PC-3 (cell line): ENCODE measurements around the gene PANK4. TPM values are rescaled to one million over a fixed set of nuclear protein-coding genes. Genes with fewer than 3 reads are reported as not detected.
"Not testable (repeated sequence)": the region's sequence is repeated elsewhere in the genome, so short reads cannot be mapped to it uniquely, and the experiment has no call there.

Source experiments
- ATAC-seq: fragments of 200-7000 bp; cut with Tn5 transposase; 2 replicates; pipeline ENCODE4 v1.9.1; 2020; ENCODE audit warnings: mild to moderate bottlenecking, moderate library complexity
- BruUV-seq: library from RNA; stranded (reverse); fragments of 400-500 nt; replicated peaks from 2 replicates; lab custom pipeline; 2021; lab: Mats Ljungman, UMichigan
- CTCF ChIA-PET: fragments of 300-600 bp; sonication (Branson Sonifier 250); formaldehyde crosslinking; loops from one replicate; lab custom pipeline; 2022; ENCODE audit warnings: antibody characterized with exemption; lab: Charles Lee
- POLR2A ChIA-PET: fragments of 300-600 bp; sonication (Branson Sonifier 250); formaldehyde crosslinking; loops from one replicate; lab custom pipeline; 2022; ENCODE audit warnings: antibody characterized with exemption; ENCODE audit not compliant: unreplicated experiment; lab: Charles Lee
- DNase-seq: peaks from one replicate; pipeline ENCODE4 v3.0.0-alpha.2; 2015
- H2AFZ ChIP-seq: fragments of 300-600 bp; sonication (generic); 2 replicates; pipeline ENCODE4 v1.6.0; 2016; ENCODE audit warnings: antibody characterized with exemption, low read length
- H3F3A ChIP-seq: fragments of 300-600 bp; sonication (generic); one replicate; pipeline ENCODE4 v1.6.0; 2017; ENCODE audit warnings: antibody characterized with exemption, low read length, control low read depth, mild to moderate bottlenecking; ENCODE audit not compliant: unreplicated experiment
- H3K27ac ChIP-seq: fragments of 300-600 bp; sonication (generic); 2 replicates; pipeline ENCODE4 v1.5.1; 2016; ENCODE audit warnings: mild to moderate bottlenecking, low read length
- H3K27me3 ChIP-seq: fragments of 300-600 bp; sonication (generic); 2 replicates; pipeline ENCODE4 v1.6.1; 2016; ENCODE audit warnings: low read length, mixed read lengths
- H3K36me3 ChIP-seq: fragments of 300-600 bp; sonication (generic); 2 replicates; pipeline ENCODE4 v1.6.1; 2016; ENCODE audit warnings: low read depth, mixed run types, low read length, mixed read lengths
- H3K4me1 ChIP-seq: fragments of 300-600 bp; sonication (generic); 2 replicates; pipeline ENCODE4 v1.5.1; 2016; ENCODE audit warnings: low read length; ENCODE audit not compliant: insufficient read depth
- H3K4me2 ChIP-seq: fragments of 300-600 bp; sonication (generic); 2 replicates; pipeline ENCODE4 v1.6.0; 2016; ENCODE audit warnings: low read length
- H3K4me3 ChIP-seq: fragments of 300-600 bp; sonication (generic); 2 replicates; pipeline ENCODE4 v1.5.1; 2016; ENCODE audit warnings: mild to moderate bottlenecking, low read length, mixed read lengths
- H3K79me2 ChIP-seq: fragments of 300-600 bp; sonication (generic); 2 replicates; pipeline ENCODE4 v1.6.1; 2017; ENCODE audit warnings: low read length, mixed read lengths
- H3K9ac ChIP-seq: fragments of 300-600 bp; sonication (generic); 2 replicates; pipeline ENCODE4 v1.6.0; 2016; ENCODE audit warnings: mild to moderate bottlenecking, low read length
- H3K9me2 ChIP-seq: fragments of 300-600 bp; sonication (generic); replicated peaks from 2 replicates; pipeline ENCODE4 v1.6.1; 2016; ENCODE audit warnings: mixed run types, low read length, mixed read lengths
- H3K9me3 ChIP-seq: fragments of 300-600 bp; sonication (generic); 2 replicates; pipeline ENCODE4 v1.6.1; 2016; ENCODE audit warnings: low read length, mixed read lengths
- H4K20me1 ChIP-seq: fragments of 300-600 bp; sonication (generic); 2 replicates; pipeline ENCODE4 v1.6.1; 2016; ENCODE audit warnings: low read length, mixed read lengths
- EZH2 ChIP-seq: fragments of 300-600 bp; sonication (generic); IDR thresholded peaks from one replicate; pipeline ENCODE4 v1.6.1; 2017; ENCODE audit warnings: antibody characterized with exemption, mild to moderate bottlenecking, low read length; ENCODE audit not compliant: unreplicated experiment
- EZH2phosphoT487 ChIP-seq: fragments of 300-600 bp; sonication (generic); IDR thresholded peaks from 2 replicates; pipeline ENCODE4 v1.6.1; 2018; ENCODE audit warnings: mild to moderate bottlenecking, antibody characterized with exemption, low read length, borderline replicate concordance
- intact Hi-C: fragments of 100-400 bp; cut with micrococcal nuclease; formaldehyde crosslinking; loops from 2 replicates; pipeline ENCODE4 v1.9.0; 2023
- total RNA-seq: library from RNA; depleted of rRNA; stranded (reverse); fragments of >200 nt; gene quantifications from 2 replicates; pipeline ENCODE4 v1.2.3, GENCODE V29; 2014
- TF ChIP-seq, protein P1 (sequence below): fragments of 300-600 bp; sonication (generic); conservative IDR thresholded peaks from 2 replicates; pipeline ENCODE4 v1.5.1; 2017; ENCODE audit warnings: antibody characterized with exemption, low read depth, mild to moderate bottlenecking, low read length

PANK4 gene
- total RNA-seq, 1 experiment from 2014 or later: 69.4 TPM

DNA sequence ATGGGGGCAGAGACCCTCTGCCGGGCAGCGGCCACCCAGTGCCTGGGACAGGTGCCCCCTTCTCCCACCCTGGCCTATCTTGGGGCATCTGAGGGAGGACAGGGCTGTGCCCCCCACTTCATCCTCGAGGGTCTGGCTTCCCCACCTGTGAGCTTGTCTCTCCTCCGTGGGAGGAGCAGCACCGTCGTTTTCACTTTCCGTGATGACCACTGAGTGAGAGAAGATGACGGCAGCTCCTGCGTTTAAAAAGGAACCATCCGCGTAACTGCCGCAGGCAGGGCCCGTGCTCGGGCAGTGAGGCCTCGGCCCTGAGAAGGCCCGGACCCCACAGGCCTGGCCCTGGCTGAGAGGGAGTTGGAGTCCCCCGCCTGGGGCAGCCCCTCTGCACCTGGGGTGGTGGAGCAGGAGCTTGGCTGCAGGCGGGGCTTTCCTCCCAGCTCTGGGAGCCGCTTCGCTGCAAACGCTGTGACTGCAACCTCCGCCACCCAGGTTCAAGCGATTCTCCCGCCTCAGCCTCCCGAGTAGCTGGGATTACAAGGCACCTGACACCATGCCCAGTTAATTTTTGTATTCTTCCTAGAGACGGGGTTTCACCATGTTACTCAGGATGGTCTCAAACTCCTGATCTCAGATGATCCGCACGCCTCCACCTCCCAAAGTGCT, 23.1 kb upstream of the PANK4 start:
- H3K36me3 ChIP-seq, H2AFZ ChIP-seq, H3K9ac ChIP-seq, H3K9me2 ChIP-seq, POLR2A ChIA-PET, CTCF ChIA-PET, H4K20me1 ChIP-seq, H3K27ac ChIP-seq, ATAC-seq, H3K4me2 ChIP-seq, H3K79me2 ChIP-seq, H3K27me3 ChIP-seq, H3K4me3 ChIP-seq, H3K9me3 ChIP-seq, DNase-seq, H3F3A ChIP-seq, BruUV-seq: not testable (repeated sequence)
- H3K4me1 ChIP-seq: peaks cover 22% of the 10 kb centered on the region
- intact Hi-C loops: loop anchor here (5.0 kb wide), 2 partner anchors 38 to 357 kb away; partner anchors contain the start of genes FAAP20 and PRXL2B

DNA sequence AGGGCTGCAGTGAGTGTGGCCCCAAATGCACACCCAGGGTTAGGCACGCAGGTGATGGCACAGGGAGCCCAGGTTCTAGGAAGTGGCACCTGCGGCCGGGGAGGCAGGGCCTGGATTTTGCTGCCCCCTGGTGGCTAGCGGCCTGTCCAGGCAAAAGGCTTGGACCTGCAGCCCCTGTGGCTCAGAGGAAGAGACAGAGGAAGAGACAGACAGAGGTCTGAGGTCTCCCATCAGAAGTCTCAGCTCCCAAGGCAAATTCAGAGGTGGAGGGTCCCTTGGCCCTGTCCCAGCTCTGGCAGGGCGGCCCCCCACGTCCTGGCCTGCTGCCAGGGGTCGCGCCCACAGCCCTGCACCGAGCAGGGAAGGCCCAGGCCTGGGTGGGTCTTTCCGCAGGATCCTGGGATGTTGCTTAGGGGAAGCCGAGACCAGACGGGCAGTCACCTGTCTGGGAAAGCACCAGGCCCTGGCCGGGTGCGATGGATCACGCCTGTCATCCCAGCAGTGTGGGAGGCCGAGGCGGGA, 21.7 kb upstream of the PANK4 start:
- POLR2A ChIA-PET: interaction anchor here (0.6 kb wide), 1 partner anchor 92 kb away, joined by 7 read pairs; no protein-coding TSS in a partner anchor
- Histone ChIP-seq H3K9me3 (no peaks in the 10 kb centered on the region), H3K9ac (no peak overlapping the region), H3K4me3 (peak overlapping the region; percentile 69), H3K27ac (no peak overlapping the region), H3K4me1 (peaks cover 22% of the 10 kb centered on the region), H4K20me1 (no peaks in the 10 kb centered on the region), H3K9me2 (no peaks in the 10 kb centered on the region), H3K36me3 (no peaks in the 10 kb centered on the region), H3K27me3 (no peaks in the 10 kb centered on the region), H3F3A (no peaks in the 10 kb centered on the region), H3K79me2 (no peaks in the 10 kb centered on the region), H2AFZ (0 out of 2 replicates have a peak overlapping the region, but pooled peaks have one; percentile 61), H3K4me2 (peak overlapping the region; percentile 90)
- DNase-seq (peak; percentile 92), ATAC-seq (peak; percentile 41)
- BruUV-seq: no TSS peak
- intact Hi-C loops: loop anchor here (5.0 kb wide), 2 partner anchors 39 to 356 kb away; partner anchors contain the start of genes FAAP20 and PRXL2B
- CTCF ChIA-PET: interaction anchor here (1.1 to 2.3 kb wide), 3 partner anchors 23 to 133 kb away, joined by 4 to 15 read pairs (median 4); partner anchors contain the start of gene PANK4
- TF ChIP-seq, protein P1, sequence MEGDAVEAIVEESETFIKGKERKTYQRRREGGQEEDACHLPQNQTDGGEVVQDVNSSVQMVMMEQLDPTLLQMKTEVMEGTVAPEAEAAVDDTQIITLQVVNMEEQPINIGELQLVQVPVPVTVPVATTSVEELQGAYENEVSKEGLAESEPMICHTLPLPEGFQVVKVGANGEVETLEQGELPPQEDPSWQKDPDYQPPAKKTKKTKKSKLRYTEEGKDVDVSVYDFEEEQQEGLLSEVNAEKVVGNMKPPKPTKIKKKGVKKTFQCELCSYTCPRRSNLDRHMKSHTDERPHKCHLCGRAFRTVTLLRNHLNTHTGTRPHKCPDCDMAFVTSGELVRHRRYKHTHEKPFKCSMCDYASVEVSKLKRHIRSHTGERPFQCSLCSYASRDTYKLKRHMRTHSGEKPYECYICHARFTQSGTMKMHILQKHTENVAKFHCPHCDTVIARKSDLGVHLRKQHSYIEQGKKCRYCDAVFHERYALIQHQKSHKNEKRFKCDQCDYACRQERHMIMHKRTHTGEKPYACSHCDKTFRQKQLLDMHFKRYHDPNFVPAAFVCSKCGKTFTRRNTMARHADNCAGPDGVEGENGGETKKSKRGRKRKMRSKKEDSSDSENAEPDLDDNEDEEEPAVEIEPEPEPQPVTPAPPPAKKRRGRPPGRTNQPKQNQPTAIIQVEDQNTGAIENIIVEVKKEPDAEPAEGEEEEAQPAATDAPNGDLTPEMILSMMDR: peak; percentile 98
- TF ChIP-seq EZH2: no peak
- no peak for TF ChIP-seq EZH2phosphoT487

DNA sequence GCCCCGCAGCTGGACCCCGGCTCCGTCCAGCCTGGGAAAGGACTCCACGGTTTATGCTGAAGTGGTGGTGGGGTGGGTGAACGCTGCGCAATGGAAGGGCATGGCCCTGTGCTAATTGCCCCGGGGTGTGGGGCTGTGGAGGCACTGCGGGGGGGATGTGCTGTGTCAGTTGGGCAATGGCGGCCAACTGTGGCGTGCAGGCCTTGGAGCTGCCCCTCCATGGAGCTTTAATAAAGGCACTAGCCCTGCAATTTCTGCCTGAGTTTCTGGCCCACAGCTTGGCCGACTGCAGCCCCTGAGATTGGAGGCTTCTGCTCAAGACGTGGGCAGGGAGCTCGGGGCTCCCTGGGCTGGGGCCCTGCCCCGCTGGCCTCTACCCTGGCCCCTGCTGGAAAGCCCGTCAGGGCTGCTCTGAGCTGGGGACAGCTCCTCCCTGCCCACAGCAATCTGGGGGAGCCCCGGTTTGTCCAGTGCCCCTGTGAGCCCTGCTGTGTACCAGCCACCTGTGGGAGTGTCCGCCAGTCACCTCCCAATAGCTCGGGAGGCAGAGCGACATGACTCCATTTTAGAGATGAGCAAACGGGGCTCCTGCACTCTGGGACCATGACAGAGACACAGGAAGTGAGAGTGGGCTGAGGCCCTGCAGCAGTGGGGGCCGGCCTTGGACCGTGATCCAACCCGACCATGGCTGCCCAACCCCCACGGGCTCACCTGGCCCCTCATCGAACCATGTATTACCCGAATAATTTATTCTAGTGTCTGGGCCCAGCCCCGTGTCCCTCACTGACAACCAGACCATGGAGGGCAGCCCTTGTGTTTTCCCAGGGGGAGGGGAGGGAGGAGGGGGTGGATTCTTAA, 21.0 kb upstream of the PANK4 start:
- no peaks in the 10 kb centered on the region for H3K79me2 ChIP-seq
- ATAC-seq: peak; percentile 2
- DNase-seq: peak; percentile 32
- peak overlapping the region; percentile 90 for H3K4me2 ChIP-seq
- no peaks in the 10 kb centered on the region for H3K36me3 ChIP-seq
- POLR2A ChIA-PET: interaction anchor here (0.6 to 1.1 kb wide), 2 partner anchors 21 to 537 kb away, joined by 4 to 10 read pairs; partner anchors contain the start of gene PANK4
- no peaks in the 10 kb centered on the region for H3K27me3 ChIP-seq
- TF ChIP-seq EZH2 (no peak), EZH2phosphoT487 (no peak)
- TF ChIP-seq, protein P1: no peak
- H3K4me1 ChIP-seq: peaks cover 22% of the 10 kb centered on the region
- H2AFZ ChIP-seq: peak overlapping the region; percentile 61
- peak overlapping the region; percentile 78 for H3K9ac ChIP-seq
- intact Hi-C loops: loop anchor here (1.0 to 5.0 kb wide), 6 partner anchors 21 to 355 kb away; partner anchors contain the start of genes FAAP20, PANK4 and PRXL2B
- no peaks in the 10 kb centered on the region for H4K20me1 ChIP-seq
- BruUV-seq: no TSS peak
- no peaks in the 10 kb centered on the region for H3F3A ChIP-seq
- H3K9me2 ChIP-seq: no peaks in the 10 kb centered on the region
- H3K27ac ChIP-seq: peak overlapping the region; percentile 64
- H3K4me3 ChIP-seq: peak overlapping the region; percentile 69
- H3K9me3 ChIP-seq: no peaks in the 10 kb centered on the region
- CTCF ChIA-PET: interaction anchor here (0.5 to 2.3 kb wide), 9 partner anchors 17 to 133 kb away, joined by 3 to 15 read pairs (median 4); partner anchors contain the start of gene PANK4
